ENCODE measurements around the gene DHCR24. TPM values are rescaled to one million over a fixed set of nuclear protein-coding genes. Genes with fewer than 3 reads are reported as not detected.

DHCR24 gene
- total and polyA plus RNA-seq, 2 of the 13 experiments (the other 11 are each of a cell fraction or from before 2014, with no cell fraction given), result 374 to 448 TPM

DNA sequence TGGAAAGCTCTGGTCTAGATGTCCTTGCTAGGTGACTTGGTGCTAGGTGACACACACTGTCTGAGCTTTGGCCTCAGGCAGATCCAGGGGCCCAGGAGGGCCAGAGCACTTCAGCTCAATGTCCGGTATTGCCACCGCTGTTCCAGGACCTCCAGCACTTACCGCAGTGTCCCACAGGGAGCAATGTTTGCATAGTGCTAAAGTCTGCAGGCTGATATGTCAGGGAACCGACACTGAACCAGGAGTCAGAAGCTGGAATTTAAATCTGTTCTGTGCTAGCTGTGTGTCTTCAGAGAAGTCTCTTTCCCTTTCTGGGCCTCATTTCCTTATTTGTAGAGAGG is 19.3 kb downstream of the DHCR24 start (continued):
- TF ChIP-seq, protein P1, sequence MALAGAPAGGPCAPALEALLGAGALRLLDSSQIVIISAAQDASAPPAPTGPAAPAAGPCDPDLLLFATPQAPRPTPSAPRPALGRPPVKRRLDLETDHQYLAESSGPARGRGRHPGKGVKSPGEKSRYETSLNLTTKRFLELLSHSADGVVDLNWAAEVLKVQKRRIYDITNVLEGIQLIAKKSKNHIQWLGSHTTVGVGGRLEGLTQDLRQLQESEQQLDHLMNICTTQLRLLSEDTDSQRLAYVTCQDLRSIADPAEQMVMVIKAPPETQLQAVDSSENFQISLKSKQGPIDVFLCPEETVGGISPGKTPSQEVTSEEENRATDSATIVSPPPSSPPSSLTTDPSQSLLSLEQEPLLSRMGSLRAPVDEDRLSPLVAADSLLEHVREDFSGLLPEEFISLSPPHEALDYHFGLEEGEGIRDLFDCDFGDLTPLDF (CRISPR knock-in tag; IDR thresholded peaks at IDR 0.05), result no peak
- TF ChIP-seq, protein P2, sequence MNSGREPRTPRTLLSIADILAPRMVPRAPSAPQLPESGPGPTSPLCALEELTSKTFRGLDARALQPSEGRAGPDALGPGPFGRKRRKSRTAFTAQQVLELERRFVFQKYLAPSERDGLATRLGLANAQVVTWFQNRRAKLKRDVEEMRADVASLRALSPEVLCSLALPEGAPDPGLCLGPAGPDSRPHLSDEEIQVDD (CRISPR knock-in tag; IDR thresholded peaks at IDR 0.05; ENCODE audit: borderline replicate concordance), result no peak
- TF ChIP-seq, protein P3, sequence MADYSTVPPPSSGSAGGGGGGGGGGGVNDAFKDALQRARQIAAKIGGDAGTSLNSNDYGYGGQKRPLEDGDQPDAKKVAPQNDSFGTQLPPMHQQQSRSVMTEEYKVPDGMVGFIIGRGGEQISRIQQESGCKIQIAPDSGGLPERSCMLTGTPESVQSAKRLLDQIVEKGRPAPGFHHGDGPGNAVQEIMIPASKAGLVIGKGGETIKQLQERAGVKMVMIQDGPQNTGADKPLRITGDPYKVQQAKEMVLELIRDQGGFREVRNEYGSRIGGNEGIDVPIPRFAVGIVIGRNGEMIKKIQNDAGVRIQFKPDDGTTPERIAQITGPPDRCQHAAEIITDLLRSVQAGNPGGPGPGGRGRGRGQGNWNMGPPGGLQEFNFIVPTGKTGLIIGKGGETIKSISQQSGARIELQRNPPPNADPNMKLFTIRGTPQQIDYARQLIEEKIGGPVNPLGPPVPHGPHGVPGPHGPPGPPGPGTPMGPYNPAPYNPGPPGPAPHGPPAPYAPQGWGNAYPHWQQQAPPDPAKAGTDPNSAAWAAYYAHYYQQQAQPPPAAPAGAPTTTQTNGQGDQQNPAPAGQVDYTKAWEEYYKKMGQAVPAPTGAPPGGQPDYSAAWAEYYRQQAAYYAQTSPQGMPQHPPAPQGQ (CRISPR knock-in tag; IDR thresholded peaks at IDR 0.05; ENCODE audit: borderline replicate concordance), result peak; percentile 73; the same call in 1 of the 2 replicates
- TF ChIP-seq SMAD3 (CRISPR knock-in tag; IDR thresholded peaks at IDR 0.05), result 0 out of 2 replicates have a peak, but pooled peaks have one; percentile 29
- TF ChIP-seq RBM22 (optimal IDR thresholded peaks at IDR 0.05; ENCODE audit: low read length), result peak; percentile 86
- 0 out of 2 replicates have a peak, but pooled peaks have one; percentile 47 for TF ChIP-seq POLR2G (IDR thresholded peaks at IDR 0.05; ENCODE audit: low read depth, low read length)
- TF ChIP-seq TARDBP (CRISPR knock-in tag; IDR thresholded peaks at IDR 0.05), result peak; percentile 83
- peak; percentile 77; the same call in 1 of the 2 replicates for TF ChIP-seq PPARG (CRISPR knock-in tag; conservative IDR thresholded peaks at IDR 0.05)
- peak; percentile 63; the same call in 1 of the 2 replicates for TF ChIP-seq ELF1 (CRISPR knock-in tag; IDR thresholded peaks at IDR 0.05)
- TF ChIP-seq, protein P4, sequence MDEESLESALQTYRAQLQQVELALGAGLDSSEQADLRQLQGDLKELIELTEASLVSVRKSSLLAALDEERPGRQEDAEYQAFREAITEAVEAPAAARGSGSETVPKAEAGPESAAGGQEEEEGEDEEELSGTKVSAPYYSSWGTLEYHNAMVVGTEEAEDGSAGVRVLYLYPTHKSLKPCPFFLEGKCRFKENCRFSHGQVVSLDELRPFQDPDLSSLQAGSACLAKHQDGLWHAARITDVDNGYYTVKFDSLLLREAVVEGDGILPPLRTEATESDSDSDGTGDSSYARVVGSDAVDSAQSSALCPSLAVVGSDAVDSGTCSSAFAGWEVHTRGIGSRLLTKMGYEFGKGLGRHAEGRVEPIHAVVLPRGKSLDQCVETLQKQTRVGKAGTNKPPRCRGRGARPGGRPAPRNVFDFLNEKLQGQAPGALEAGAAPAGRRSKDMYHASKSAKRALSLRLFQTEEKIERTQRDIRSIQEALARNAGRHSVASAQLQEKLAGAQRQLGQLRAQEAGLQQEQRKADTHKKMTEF (CRISPR knock-in tag; IDR thresholded peaks at IDR 0.05), result peak; percentile 58; the same call in 1 of the 2 replicates
- TF ChIP-seq ARNTL (CRISPR knock-in tag; IDR thresholded peaks at IDR 0.05), result peak; percentile 59; the same call in 1 of the 2 replicates
- TF ChIP-seq SRY (CRISPR knock-in tag; IDR thresholded peaks at IDR 0.05), result no peak
- TF ChIP-seq, protein P5, sequence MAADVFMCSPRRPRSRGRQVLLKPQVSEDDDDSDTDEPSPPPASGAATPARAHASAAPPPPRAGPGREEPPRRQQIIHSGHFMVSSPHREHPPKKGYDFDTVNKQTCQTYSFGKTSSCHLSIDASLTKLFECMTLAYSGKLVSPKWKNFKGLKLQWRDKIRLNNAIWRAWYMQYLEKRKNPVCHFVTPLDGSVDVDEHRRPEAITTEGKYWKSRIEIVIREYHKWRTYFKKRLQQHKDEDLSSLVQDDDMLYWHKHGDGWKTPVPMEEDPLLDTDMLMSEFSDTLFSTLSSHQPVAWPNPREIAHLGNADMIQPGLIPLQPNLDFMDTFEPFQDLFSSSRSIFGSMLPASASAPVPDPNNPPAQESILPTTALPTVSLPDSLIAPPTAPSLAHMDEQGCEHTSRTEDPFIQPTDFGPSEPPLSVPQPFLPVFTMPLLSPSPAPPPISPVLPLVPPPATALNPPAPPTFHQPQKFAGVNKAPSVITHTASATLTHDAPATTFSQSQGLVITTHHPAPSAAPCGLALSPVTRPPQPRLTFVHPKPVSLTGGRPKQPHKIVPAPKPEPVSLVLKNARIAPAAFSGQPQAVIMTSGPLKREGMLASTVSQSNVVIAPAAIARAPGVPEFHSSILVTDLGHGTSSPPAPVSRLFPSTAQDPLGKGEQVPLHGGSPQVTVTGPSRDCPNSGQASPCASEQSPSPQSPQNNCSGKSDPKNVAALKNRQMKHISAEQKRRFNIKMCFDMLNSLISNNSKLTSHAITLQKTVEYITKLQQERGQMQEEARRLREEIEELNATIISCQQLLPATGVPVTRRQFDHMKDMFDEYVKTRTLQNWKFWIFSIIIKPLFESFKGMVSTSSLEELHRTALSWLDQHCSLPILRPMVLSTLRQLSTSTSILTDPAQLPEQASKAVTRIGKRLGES (CRISPR knock-in tag; IDR thresholded peaks at IDR 0.05; ENCODE audit: borderline replicate concordance), result no peak
- TF ChIP-seq ZMYM3 (CRISPR knock-in tag; IDR thresholded peaks at IDR 0.05), result peak; percentile 99
- TF ChIP-seq, protein P6, sequence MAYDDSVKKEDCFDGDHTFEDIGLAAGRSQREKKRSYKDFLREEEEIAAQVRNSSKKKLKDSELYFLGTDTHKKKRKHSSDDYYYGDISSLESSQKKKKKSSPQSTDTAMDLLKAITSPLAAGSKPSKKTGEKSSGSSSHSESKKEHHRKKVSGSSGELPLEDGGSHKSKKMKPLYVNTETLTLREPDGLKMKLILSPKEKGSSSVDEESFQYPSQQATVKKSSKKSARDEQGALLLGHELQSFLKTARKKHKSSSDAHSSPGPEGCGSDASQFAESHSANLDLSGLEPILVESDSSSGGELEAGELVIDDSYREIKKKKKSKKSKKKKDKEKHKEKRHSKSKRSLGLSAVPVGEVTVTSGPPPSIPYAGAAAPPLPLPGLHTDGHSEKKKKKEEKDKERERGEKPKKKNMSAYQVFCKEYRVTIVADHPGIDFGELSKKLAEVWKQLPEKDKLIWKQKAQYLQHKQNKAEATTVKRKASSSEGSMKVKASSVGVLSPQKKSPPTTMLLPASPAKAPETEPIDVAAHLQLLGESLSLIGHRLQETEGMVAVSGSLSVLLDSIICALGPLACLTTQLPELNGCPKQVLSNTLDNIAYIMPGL (CRISPR knock-in tag; IDR thresholded peaks at IDR 0.05; ENCODE audit: borderline replicate concordance in 1 of 2, low read depth in 1 of 2), result peak; percentile 61 to 64; a peak in 2 of 4 replicates

Data from HepG2 (cell line).